Astrocyte (in vitro differentiated cells and primary cell): ENCODE results near the gene WARS2. TPM values are rescaled to one million over a fixed set of nuclear protein-coding genes. Genes with fewer than 3 reads are reported as not detected.

Experiments
- DNase-seq: peaks from one replicate; pipeline ENCODE4 v3.0.0-alpha.2; 2010; ENCODE audit warnings: low read depth
- FAIRE-seq: peaks from 2 replicates; lab custom pipeline; 2011; peaks lifted over from hg19 to GRCh38; lab: Jason Lieb, UNC
- H2AFZ ChIP-seq: 2 replicates; pipeline ENCODE4 v1.6.0; 2012; ENCODE audit warnings: low read depth, low read length, inconsistent platforms
- H3K27ac ChIP-seq: 2 replicates; pipeline ENCODE4 v1.5.1; 2011; ENCODE audit warnings: low read depth, low read length, inconsistent platforms
- H3K27me3 ChIP-seq: 2 replicates; pipeline ENCODE4 v1.6.0; 2011; ENCODE audit warnings: low read length, inconsistent platforms; ENCODE audit not compliant: insufficient read depth
- H3K36me3 ChIP-seq: 2 replicates; pipeline ENCODE4 v1.5.1; 2011; ENCODE audit warnings: low read length, inconsistent platforms; ENCODE audit not compliant: insufficient read depth
- H3K4me1 ChIP-seq: 2 replicates; pipeline ENCODE4 v1.5.1; 2011; ENCODE audit warnings: low read length, inconsistent platforms; ENCODE audit not compliant: insufficient read depth
- H3K4me2 ChIP-seq: 2 replicates; pipeline ENCODE4 v1.6.0; 2012; ENCODE audit warnings: low read length, inconsistent platforms
- H3K4me3 ChIP-seq: 2 replicates; pipeline ENCODE4 v1.5.1; 2011; ENCODE audit warnings: low read depth, mild to moderate bottlenecking, low read length, inconsistent platforms; ENCODE audit not compliant: insufficient read depth
- H3K79me2 ChIP-seq: 2 replicates; pipeline ENCODE4 v1.6.0; 2012; ENCODE audit warnings: mild to moderate bottlenecking, low read length, inconsistent platforms; ENCODE audit not compliant: insufficient read depth
- H3K9ac ChIP-seq: 2 replicates; pipeline ENCODE4 v1.6.0; 2012; ENCODE audit warnings: mild to moderate bottlenecking, low read length, inconsistent platforms
- H3K9me3 ChIP-seq: 2 replicates; pipeline ENCODE4 v1.5.1; 2012; ENCODE audit warnings: low read depth, mild to moderate bottlenecking, low read length, inconsistent platforms; ENCODE audit not compliant: insufficient read depth
- H4K20me1 ChIP-seq: 2 replicates; pipeline ENCODE4 v1.6.0; 2012; ENCODE audit warnings: low read length, inconsistent platforms; ENCODE audit not compliant: insufficient read depth
- H3K27ac Mint-ChIP-seq: one replicate; pipeline ENCODE4 v1.8.0; 2021; ENCODE audit warnings: mild to moderate bottlenecking, mixed read lengths; ENCODE audit not compliant: unreplicated experiment
- H3K27me3 Mint-ChIP-seq: one replicate; pipeline ENCODE4 v1.8.0; 2021; ENCODE audit warnings: low read depth, mixed read lengths; ENCODE audit not compliant: unreplicated experiment
- H3K36me3 Mint-ChIP-seq: one replicate; pipeline ENCODE4 v1.8.0; 2021; ENCODE audit warnings: low read depth, mixed read lengths; ENCODE audit not compliant: unreplicated experiment
- H3K4me1 Mint-ChIP-seq: one replicate; pipeline ENCODE4 v1.8.0; 2021; ENCODE audit warnings: low read depth, mixed read lengths; ENCODE audit not compliant: unreplicated experiment
- H3K4me3 Mint-ChIP-seq: one replicate; pipeline ENCODE4 v1.8.0; 2021; ENCODE audit warnings: mild to moderate bottlenecking, moderate library complexity, mixed read lengths; ENCODE audit not compliant: unreplicated experiment
- H3K9me3 Mint-ChIP-seq: one replicate; pipeline ENCODE4 v1.8.0; 2021; ENCODE audit warnings: mild to moderate bottlenecking, mixed read lengths; ENCODE audit not compliant: unreplicated experiment
- CTCF ChIP-seq: IDR thresholded peaks from 2 replicates; pipeline ENCODE4 v1.5.1; 2011; ENCODE audit warnings: low read depth, mild to moderate bottlenecking, inconsistent platforms, low read length, moderate library complexity; ENCODE audit not compliant: insufficient read depth
- EZH2 ChIP-seq: IDR thresholded peaks from 2 replicates; pipeline ENCODE4 v1.6.1; 2012; ENCODE audit warnings: mild to moderate bottlenecking, low read length, inconsistent platforms; ENCODE audit not compliant: insufficient read depth
- total RNA-seq: library from RNA; stranded (reverse); gene quantifications from 2 replicates; pipeline ENCODE4 v1.2.1, GENCODE V29; 2021

Gene WARS2
- total RNA-seq, 1 donor from 2014 or later, result 10.5 TPM

GRCh38 chr1:119086830-119087229 lies 53.6 kb downstream of the WARS2 start:
- peaks cover 13% of the 10 kb centered on the region for H3K4me1 Mint-ChIP-seq
- H3K36me3 Mint-ChIP-seq, result peaks cover 2% of the 10 kb centered on the region
- Histone ChIP-seq H2AFZ (no peak overlapping the region), H3K4me2 (no peak overlapping the region), H3K27ac (no peak overlapping the region), H3K4me3 (no peak overlapping the region), H3K36me3 (no peaks in the 10 kb centered on the region), H3K9me3 (no peaks in the 10 kb centered on the region), H3K4me1 (no peaks in the 10 kb centered on the region), H3K79me2 (no peaks in the 10 kb centered on the region), H3K27me3 (no peaks in the 10 kb centered on the region), H4K20me1 (peaks cover 19% of the 10 kb centered on the region), H3K9ac (no peak overlapping the region)
- H3K4me3 Mint-ChIP-seq, result no peak overlapping the region
- no peaks in the 10 kb centered on the region for H3K27me3 Mint-ChIP-seq
- H3K9me3 Mint-ChIP-seq, result no peaks in the 10 kb centered on the region
- DNase-seq (no peak), FAIRE-seq (no peak)
- TF ChIP-seq EZH2 (no peak), CTCF (no peak)
- no peak overlapping the region for H3K27ac Mint-ChIP-seq

- TF ChIP-seq EZH2 (no peak), CTCF (no peak)
- no peak overlapping the region for H2AFZ ChIP-seq
- H3K27ac Mint-ChIP-seq, result no peak overlapping the region
Measured at GRCh38 chr1:119084798-119085197, 55.7 kb downstream of the WARS2 start.

GRCh38 chr1:119083980-119084379 lies 56.5 kb downstream of the WARS2 start:
- peaks cover 22% of the 10 kb centered on the region for H4K20me1 ChIP-seq
- TF ChIP-seq EZH2 (no peak), CTCF (no peak)
- no peak overlapping the region for H2AFZ ChIP-seq
- no peak overlapping the region for H3K27ac ChIP-seq
- Mint-ChIP-seq H3K36me3 (no peaks in the 10 kb centered on the region), H3K4me1 (peaks cover 35% of the 10 kb centered on the region), H3K27me3 (no peaks in the 10 kb centered on the region), H3K4me3 (no peak overlapping the region), H3K9me3 (no peaks in the 10 kb centered on the region), H3K27ac (no peak overlapping the region)
- DNase-seq (no peak), FAIRE-seq (no peak)
- no peaks in the 10 kb centered on the region for H3K79me2 ChIP-seq
- no peaks in the 10 kb centered on the region for H3K9me3 ChIP-seq
- H3K9ac ChIP-seq, result no peak overlapping the region
- H3K36me3 ChIP-seq, result no peaks in the 10 kb centered on the region
- H3K27me3 ChIP-seq, result no peaks in the 10 kb centered on the region
- no peak overlapping the region for H3K4me3 ChIP-seq
- peaks cover 18% of the 10 kb centered on the region for H3K4me1 ChIP-seq
- H3K4me2 ChIP-seq, result no peak overlapping the region

More at GRCh38 chr1:119084798-119085197, 55.7 kb downstream of the WARS2 start:
- Histone ChIP-seq H3K27me3 (no peaks in the 10 kb centered on the region), H3K4me3 (no peak overlapping the region), H3K79me2 (no peaks in the 10 kb centered on the region), H3K36me3 (no peaks in the 10 kb centered on the region), H3K4me1 (peaks cover 16% of the 10 kb centered on the region), H4K20me1 (peaks cover 22% of the 10 kb centered on the region), H3K9ac (no peak overlapping the region), H3K27ac (no peak overlapping the region), H3K4me2 (no peak overlapping the region), H3K9me3 (no peaks in the 10 kb centered on the region)
- no peak for FAIRE-seq
- H3K9me3 Mint-ChIP-seq, result no peaks in the 10 kb centered on the region
- no peaks in the 10 kb centered on the region for H3K36me3 Mint-ChIP-seq
- no peaks in the 10 kb centered on the region for H3K27me3 Mint-ChIP-seq
- DNase-seq, result no peak
- peaks cover 31% of the 10 kb centered on the region for H3K4me1 Mint-ChIP-seq
- H3K4me3 Mint-ChIP-seq, result no peak overlapping the region
